NCI-H345 (cell line): ENCODE data around the gene DDX41.

ENCODE experiments used
- DNase-seq: peaks from one replicate; lab custom pipeline; 2025; lab: John Stamatoyannopoulos, UW

DDX41 gene

DNA sequence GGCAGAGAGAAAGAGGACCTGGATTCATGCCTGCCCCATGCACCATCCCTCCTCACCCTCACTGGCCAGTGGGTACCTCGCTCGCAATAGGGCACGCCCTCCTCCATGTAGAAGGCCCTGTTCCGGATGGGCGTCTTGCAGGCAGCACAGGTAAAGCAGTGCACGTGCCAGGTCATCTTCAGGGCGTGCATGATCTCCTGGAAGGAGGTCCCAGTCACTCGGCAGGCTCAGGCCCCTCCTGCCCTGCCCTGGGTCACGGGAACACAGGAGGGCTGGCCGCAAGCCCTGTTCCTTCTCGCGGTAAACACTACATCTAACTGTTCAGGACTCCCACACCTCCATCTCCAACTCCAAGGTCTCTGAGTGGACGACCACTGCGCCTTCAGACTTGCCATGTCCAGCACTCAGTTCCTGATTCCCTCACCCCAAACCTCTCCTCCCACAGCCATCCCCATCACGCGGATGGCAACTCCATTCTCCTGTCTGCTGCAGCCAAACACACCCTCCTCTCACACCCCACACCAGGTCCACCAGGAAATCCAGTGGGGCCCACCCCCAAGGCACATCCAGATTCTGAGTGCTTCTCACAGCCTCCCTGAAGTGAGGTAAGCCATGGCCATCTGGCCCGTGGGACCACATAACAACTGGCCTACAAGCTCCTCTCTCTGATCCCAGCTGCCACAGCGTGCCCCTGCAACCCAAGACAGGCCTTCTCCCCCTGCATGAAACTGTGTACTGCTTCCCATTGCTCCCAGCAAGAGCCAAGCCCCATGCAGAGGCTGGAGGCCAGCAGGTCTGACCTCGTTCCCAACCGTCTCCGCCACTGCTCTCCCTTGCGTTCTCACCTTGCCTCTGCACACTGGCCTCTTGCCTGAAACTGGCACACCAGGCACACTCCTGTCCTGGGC lies 32.5 kb downstream of the DDX41 start:
- no peak for DNase-seq

- no peak for DNase-seq
These were observed 33.7 kb downstream of the DDX41 start for GRCh38 chr5:177483042-177483441.

DNA sequence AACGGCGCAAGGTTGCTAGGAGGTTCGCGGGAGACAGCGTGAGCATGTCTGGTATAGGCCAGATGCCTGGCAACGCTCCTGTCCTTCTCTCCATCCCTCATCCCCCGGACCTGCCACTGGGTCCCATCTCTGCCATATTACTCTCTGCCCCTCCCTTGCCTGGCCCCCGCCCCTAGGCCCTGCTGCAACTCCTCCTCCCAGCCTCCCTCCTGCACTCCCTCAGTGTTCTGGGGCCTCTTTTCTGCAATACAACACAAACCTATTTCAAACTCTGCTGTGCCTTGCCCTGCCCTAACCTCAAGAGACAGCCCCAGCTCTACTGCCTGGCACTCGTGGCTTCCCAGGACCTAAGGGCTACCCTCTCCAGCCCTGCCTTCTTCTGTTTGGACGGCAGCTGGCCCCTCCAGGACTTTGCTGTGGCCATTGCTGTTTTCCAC lies 34.4 kb downstream of the DDX41 start:
- no peak for DNase-seq

DNA sequence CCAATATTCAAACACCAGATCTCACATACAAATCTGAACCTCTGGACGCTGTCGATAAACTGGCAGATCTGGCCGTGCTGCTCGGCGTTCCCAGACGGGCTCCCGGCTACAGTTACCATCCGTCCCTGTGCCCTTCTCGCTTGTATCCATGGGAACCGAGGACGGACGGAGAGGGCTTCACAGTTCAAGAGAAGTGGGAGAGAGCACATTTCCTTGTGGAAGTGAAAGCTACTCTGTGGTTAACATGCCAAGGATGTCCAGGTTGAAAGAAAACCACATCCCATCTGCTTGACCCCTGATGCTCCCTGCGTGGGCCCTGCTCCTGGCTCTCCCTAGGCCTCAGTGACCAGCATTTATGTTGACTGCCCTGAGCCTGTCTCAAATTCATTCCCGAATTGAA lies 37.0 kb downstream of the DDX41 start:
- no peak for DNase-seq

DNA sequence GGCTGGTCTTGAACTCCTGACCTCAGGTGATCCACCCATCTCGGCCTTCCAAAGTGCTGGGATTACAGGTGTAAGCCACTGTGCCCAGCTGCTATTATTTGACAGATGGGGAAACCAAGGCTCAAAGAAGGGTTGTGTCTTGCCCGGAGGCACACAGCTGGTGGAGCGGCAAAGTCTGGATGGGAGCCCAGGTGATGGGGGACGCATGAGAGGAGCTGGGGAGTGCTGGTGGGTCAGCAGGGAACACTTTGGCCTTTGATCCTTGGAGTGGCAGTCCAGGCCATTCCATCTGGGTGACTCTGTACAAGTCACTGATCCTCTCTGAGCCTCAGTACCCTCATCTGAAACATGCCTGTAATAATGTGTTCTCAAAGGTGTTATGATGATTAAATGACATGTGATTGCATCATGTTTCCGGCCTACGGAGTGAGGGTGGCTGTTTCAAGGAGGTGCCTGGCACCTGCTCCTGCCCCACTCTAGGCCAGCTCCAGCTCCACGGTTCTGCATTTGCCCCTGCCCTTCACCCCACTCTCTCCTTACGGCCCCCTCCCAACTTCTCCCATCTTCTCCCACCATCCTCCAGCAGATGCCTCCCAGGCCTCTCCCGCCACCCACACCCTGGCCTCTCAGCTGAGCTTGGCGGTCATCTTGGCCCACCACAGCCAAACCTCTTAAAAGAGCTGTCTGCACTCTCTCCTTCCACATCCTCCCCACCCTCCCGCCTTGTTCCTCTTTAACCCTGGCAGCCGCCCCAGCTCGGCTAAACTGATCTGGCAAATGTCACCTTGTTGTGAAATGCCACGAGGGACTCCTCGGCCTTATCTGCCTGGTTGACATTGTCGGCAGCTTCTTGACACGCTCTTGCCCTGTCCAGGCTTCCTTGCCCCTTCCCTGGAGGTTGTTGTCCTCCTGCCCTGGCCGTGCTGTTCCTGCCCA lies 37.8 kb downstream of the DDX41 start:
- DNase-seq = no peak

DNA sequence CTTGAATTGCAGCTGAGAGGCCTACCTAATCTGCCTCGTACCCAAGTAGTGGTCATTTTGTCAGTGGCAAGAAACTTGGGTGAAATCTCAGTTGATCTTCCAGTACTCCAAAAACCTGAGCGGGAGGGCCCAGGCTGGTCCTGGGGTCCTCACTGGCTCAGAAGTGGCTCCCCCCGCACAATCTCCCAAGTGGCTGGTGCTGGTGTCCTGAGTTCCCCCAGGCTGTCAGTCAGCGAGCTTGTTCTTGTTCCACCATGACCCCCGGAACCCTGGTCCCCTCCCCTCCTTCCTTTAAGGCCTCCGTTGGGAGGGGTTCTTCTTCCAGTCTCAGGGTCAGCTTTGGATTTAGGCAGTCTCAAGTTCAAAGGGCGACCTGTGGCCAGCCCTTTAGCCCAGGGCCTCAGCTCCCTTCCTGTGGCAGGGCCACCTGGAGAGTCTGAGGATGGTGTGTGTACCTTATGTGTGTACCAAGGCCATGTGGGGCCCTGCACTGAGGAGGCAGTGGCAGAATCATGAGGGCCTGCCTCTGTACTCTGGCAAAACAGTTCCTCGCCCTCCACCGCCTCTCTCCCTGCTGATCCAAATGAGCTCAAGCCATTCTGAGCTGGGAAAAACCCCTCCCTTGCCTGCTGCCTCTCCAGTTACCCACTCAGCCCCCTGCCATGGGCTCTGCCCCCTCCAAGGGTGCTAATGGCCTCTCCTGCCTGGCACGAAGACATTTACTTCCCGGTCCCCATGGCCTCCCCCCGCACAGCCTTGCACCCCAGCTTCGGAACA lies 38.9 kb downstream of the DDX41 start:
- DNase-seq = no peak

- no peak for DNase-seq
These were observed 40.1 kb downstream of the DDX41 start for GRCh38 chr5:177476531-177477233.

GRCh38 chr5:177475563-177476427 lies 41.0 kb downstream of the DDX41 start:
- DNase-seq = no peak

DNA sequence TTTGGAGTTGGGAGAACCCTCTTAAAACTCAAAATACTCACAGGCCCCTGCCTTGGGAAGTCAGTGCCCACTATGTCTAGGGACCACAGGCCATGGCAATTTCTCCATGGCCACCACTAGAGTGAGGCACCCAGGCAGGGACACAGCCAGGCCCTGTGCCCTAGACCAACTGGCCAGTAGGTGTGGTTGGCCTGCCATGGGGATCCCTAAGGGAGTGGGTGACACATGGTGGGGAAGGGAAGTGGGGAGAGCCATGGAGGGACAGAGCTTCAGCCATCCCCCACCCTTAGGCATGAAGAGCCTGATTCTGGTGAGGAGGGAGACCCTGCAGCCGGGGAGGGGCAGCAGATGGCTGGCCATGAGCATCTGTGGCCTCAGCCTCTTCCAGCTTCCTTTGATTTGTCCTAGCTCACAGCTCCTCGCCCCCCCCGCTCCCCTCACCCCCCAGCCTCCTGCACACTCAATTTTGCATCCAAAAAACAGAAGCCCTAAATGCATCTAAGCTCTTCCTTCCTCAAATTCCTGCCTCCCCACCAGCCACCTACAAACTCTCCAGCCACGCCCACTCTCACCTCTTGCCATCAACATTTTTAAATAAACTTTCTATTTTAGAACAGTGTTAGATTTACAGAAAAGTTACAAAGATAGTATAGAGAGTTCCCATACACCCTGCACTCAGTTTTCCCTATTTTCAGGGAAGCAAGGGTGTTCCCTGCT lies 41.8 kb downstream of the DDX41 start:
- DNase-seq = no peak

GRCh38 chr5:177474002-177474476 lies 42.7 kb downstream of the DDX41 start:
- no peak for DNase-seq

DNA sequence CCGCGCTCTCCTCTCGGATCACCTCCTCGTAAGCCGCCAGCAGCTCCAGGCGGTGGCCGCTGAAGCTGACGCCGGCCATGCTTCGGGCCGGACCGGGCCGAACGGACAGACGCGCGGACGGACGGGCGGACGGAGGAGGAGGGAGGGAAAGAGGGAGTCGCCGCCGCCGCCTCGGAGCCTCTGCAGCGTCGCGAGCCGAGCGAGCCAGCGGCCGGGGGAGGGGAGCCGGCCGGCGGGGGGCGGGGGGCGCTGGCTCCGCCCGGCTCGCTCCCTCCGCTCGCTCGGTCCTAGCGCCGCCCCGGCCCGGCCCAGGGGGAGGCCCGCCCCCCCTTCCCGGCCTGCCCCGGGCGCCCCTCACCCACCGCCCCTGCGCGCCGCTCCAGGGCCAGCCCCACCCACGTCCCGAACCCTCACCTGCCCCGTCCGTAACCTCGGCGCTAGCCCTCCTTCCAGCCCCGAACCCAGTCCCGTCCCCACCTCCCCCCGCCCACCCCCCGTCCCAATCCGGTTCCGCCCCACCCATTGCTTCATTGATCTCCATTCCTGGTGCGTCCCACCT lies 43.2 kb downstream of the DDX41 start, which contains the start of gene DBN1:
Gene DBN1, minus strand, starts transcription at position 192 of the 559 bp plus-strand sequence. Its CDS starts 113 bp downstream, at position 79.
- DNase-seq = peak; percentile 78

GRCh38 chr5:177472460-177473442 lies 44.0 kb downstream of the DDX41 start:
- DNase-seq = peak; percentile 57

- no peak for DNase-seq
These were observed 45.0 kb downstream of the DDX41 start for GRCh38 chr5:177471610-177472356.

DNA sequence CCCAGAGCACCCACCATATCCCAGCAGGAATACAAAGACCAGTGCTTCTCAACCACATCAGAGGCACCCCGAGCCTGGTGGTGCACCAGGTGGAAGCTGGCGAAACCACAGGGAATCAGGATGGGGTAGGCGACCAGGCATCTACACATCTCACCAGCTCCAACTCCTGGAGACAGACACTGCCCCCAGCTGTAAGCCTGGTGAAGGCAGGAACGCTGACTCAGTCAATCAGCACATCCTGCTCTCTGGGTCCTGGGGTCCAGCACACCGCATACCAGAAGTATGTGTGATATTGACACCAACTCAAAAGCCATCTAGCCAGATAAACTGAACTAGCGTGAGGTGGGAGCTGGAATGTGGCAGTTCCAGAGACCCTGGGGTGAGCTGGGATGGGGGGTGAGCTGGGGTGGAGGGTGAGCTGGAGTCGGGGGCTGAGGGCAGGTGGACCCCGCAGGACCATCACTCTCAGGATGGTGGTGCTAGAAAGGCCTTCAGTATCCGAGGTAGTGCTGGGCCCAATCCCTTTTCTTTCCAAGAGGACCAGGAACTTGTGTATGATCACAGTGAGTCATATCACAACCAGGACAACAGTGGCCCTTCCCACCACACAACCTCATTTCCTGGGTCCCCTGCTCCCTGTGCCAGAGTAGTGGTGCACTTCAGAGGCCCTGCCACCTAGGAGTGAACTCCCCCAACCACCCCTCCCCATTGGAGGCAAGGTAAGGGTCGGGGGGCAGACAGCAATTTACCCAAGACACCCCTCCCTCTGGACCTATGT lies 45.8 kb downstream of the DDX41 start:
- DNase-seq = no peak

GRCh38 chr5:177469750-177470525 lies 46.8 kb downstream of the DDX41 start:
- peak; percentile 61 for DNase-seq
